ENCODE measurements around the gene SSC5D.

DNA sequence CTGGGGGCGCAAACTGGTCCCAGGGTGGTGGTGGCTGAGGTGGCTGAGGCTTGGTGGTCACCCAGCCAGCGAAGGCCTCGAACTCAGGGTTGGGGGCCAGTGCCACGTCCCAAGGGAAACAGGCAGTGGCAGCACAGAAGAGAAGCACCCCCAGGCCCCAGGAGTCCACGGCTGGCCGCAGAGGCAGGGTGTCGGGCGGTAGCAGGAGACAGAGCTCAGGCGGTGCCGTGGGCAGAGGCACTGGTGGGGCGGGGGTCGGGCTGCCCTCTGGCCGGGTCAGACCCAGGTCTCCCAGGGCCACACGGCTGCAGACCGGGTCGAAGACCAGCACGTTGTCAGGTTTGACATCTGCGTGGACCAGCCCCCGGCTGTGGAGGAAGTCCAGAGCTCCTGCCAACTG lies 52.9 kb downstream of the SSC5D start:
- TF ChIP-seq, protein P1, sequence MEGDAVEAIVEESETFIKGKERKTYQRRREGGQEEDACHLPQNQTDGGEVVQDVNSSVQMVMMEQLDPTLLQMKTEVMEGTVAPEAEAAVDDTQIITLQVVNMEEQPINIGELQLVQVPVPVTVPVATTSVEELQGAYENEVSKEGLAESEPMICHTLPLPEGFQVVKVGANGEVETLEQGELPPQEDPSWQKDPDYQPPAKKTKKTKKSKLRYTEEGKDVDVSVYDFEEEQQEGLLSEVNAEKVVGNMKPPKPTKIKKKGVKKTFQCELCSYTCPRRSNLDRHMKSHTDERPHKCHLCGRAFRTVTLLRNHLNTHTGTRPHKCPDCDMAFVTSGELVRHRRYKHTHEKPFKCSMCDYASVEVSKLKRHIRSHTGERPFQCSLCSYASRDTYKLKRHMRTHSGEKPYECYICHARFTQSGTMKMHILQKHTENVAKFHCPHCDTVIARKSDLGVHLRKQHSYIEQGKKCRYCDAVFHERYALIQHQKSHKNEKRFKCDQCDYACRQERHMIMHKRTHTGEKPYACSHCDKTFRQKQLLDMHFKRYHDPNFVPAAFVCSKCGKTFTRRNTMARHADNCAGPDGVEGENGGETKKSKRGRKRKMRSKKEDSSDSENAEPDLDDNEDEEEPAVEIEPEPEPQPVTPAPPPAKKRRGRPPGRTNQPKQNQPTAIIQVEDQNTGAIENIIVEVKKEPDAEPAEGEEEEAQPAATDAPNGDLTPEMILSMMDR (IDR thresholded peaks at IDR 0.05): no peak
- TF ChIP-seq POLR2A (IDR thresholded peaks at IDR 0.05): no peak
